SKM-1 treated with dmso at 0.1 percent for 144 hours (cell line): ENCODE measurements around the gene TMEM50B.
"Not testable (repeated sequence)": the region's sequence is repeated elsewhere in the genome, so short reads cannot be mapped to it uniquely, and the experiment has no call there.

Source experiments
- DNase-seq: peaks from one replicate; lab custom pipeline; 2025; ENCODE audit not compliant: unreplicated experiment; lab: John Stamatoyannopoulos, UW

The TMEM50B gene

DNA sequence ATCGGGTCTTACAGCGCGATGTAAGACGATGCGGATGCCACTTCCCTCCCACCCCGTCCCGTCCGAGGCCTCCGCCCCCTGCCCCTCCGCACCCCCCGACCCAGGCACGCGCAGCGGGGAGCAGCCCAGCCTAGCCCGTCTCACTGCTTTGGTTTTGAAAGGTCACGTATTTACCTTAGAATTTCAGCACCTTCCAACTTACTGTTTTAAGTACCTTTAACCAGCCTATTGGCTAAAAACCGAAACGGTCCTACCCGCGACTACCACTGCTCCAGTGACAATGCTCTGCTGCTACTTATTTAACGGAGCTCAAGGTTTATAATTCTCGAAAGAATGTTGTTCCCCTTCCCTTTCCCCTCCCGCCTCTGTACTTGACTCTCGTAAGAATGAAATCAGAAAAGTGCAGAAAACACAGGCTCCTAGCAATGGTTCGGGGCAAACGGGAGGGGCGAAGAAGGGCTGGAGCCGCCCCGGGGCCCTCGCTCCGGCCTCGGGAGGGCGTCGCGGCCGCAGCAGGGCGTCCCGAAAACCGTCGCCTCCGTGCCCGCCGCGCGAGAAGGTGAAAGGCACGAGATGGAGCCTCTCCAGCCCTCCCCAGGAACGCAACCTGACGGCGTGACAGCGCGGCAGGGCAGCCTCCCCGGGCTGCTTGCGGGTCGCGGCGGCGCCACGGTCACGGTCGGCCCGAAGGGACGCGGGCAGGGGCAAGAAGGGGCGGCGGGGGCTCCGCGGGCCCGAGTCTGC, 667 bp downstream of the TMEM50B start:
- peak; percentile 18 for DNase-seq

DNA sequence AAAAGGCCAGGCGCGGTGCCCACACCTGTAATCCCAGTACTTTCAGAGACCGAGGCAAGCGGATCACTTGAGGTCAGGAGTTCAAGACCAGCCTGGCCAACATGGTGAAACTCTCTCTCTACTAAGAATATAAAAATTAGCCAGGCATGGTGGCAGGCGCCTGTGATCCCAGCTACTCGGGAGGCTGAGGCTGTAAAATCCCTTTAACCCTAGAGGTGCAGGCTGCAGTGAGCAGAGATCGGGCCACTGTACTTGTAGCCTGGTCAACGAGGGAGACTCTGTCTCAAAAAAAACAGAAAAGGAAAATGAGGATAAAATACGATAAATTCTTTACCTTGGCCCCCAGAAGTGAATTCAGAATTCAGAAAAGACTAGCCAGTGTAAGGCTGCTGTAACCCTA, 1.6 kb downstream of the TMEM50B start:
- DNase-seq, result no peak

DNA sequence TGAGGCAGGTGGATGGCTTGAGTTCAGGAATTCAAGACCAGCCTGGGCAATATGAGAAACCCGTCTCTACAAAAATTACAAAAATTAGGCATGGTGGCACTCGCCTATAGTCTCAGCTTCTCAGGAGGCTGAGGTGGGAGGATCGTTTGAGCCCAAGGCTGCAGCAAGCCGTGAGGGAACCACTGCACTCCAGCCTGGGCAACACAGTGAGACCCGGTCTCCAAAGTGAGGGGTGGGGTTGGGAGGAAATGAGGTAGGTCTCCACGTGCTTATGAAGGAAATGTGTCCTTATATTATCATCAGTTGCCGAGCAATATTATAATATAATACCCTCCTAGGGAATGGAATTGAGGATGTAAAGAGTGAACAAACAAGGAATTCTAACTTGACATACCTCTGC, 2.7 kb downstream of the TMEM50B start:
- DNase-seq, result no peak

DNA sequence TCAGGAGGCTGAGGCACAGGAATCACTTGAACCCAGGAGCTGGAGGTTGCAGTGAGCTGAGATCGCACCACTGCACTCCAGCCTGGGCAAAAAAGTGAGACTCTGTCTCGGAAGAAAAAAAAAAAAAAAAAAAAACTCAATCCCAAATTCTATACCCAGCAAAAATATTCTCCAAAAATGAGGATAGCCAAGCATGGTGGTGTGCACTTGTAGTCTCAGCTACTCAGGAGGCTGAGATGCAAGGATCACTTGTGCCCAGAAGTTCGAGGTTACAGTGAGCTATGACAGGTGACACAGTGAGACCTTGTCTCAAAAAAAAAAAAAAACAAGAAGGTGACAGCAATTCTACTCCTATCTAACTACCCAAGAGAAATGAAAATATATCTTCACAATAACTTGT, 6.4 kb downstream of the TMEM50B start:
- no peak for DNase-seq

DNA sequence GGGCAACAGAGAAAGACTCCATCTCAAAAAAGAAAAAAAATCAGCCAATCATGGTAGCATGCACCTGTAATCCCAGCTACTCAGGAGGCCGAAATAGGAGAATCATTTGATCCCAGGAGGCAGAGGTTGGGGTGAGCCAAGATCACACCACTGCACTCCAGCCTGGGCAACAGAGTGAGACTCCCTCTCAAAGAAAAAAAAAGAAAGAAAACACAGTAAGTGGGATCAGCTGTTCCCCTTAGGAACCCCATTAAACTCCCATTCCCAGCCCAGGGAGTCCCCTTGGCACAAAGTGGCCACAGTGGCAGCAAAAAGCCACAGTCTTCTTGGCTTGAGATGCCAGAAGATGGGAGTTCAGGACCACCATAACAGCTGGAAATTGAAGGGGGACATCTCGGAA, 9.1 kb downstream of the TMEM50B start:
- DNase-seq, result no peak

DNA sequence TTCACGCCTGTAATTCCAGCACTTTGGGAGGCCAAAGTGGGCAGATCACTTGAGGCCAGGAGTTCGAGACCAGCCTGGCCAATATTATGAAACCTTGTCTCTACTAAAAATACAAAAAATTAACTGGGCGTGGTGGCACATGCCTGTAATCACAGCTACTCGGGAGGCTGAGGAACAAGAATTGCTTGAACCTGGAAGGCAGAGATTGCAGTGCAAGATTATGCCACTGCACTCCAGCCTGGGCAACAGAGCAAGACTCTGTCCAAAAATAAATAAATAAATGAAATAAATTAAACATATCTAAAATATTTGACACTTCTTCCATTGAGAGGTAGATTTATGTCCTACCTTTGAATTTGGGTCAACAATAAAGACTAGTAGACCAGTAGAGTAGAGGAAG, 10.6 kb downstream of the TMEM50B start:
- DNase-seq, result not testable (repeated sequence)

DNA sequence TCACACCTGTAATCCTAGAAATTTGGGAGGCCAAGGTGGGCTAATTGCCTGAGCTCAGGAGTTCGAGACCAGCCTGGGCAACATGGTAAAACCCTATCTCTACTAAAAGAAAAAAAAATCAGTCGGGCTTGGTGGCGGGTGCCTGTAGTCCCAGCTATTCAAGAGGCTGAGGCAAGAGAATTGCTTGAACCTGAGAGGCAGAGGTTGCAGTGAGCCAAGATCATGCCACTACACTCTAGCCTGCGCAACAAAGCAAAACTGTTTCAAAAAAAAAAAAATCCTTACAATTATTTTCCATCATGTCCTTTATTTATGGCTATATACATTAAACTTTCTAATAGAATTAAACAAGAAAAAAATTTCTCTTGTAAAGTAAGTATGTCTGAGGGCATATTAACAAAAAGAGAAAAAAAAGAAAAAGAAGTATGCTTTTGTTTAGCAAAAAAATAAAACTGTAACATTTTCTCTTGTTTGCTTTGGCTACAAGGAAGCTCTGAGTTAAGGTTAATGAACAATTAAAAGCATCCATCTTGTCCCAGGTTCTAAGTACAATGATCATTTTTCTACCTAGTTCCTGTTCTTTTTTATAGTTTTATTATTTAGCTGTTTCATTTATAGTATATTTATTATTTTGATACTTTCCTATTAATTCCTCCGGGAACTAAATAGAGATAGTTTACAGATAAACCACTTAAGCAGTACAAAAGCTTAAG, 18.1 kb downstream of the TMEM50B start:
- DNase-seq, result no peak

DNA sequence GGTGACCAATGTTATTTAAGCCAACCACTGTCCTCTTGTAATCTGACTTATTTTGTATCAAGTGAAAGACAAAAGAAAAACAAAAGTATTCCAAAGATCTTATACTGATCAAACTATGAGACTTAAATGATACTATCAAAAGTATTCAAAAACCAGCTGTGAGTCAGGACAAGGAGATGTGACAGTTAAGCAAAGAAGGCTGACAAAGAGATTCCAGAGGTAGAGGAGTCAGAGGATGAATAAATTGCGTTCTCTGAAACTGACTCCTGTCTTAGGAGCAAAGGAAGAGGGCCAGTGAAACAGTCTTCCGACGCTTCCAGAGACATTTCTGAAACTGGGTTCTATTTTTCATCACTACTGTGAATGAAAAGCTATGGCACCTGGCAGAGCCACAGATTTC, 20.9 kb downstream of the TMEM50B start:
- DNase-seq, result no peak

DNA sequence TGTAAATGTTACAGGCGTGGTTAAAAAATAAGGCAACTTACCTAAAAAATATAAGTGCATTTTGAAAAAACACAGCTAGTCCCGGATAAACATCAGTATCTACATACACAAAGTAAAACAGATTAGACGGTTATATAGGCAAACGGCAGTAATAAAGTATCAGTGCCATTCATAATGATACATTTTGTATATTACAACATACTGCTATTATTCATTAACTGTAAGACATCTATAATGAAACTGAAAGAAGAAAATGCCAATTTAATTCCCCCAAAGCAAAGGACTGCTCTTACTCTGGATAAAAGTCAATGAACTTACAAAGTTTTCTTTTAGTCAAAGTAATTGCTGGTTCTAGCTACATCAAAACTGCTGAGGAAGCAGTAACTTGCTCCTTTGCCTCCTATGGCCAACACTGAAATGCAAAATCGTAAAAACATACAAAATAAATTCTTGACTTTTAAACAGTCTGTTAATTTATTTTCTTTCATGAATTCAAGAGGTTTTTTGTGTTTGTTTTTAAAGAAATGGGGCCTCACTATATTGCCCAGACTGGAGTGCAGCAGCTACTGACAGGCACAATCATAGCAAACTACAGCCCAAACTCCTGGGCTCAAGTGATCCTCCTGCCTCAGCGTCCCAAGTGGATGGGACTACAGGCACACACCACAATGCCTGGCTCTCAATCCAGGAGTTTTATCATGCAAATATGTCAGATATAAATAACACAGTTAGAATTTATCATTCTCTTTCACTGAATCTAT, 23.9 kb downstream of the TMEM50B start:
- no peak for DNase-seq

DNA sequence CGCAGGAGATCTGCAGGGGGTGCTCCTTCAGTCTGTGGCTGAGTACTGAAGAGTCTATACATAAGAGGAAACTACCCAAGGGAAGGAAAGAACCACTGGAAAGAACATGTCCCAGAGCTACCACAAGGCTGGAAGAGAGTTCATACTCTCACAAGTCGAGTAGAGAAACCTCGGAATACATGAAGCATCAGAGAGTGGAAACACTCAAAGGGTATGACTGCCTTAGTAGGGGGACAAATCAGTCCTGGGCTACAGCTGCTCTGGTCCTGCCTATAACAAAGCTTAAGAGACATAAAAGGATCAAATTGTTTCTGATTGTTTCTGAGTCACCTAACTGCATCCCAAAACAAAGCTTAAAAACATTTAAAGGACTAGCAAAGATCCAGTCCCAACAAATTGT, 27.4 kb downstream of the TMEM50B start:
- no peak for DNase-seq

DNA sequence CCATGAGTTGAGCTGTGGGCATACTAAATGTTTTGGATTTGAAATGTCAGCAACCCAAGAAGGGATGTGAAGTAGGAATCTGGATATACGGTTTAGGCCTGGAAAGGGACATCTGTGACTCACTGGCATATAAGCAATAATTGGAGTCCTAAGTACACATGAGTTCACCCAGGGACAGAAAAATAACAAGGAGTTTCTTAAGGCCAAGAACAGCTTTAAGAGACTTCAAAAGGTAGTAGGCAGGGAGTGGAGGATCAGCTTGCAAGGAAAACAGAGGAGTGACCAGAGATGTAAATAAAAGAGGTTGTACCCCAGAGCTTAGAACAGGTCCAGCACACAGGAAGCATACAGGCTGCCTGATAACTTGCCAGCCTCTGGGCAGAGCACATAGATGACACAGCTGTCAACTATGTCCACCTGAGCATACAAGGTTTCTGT, 28.1 kb downstream of the TMEM50B start:
- no peak for DNase-seq

DNA sequence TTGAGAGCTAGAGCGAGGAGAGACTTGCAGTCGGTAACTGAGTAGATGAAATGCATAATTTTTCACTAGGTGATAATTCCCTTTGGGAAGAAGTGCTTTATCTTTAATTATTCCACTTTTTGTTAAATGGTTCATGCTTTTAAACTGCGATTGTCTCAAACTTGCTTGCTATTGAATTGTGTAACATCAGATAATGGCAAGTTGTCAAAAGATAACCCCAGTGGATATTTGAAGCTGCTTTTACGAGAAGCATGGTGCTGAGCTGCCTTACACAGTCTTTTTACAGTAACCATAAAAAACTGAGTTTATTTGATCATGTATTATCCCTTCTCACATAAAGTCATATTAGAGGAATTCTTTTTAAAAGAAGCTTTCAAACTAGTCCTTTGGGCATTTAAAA, 30.2 kb downstream of the TMEM50B start:
- DNase-seq, result no peak

DNA sequence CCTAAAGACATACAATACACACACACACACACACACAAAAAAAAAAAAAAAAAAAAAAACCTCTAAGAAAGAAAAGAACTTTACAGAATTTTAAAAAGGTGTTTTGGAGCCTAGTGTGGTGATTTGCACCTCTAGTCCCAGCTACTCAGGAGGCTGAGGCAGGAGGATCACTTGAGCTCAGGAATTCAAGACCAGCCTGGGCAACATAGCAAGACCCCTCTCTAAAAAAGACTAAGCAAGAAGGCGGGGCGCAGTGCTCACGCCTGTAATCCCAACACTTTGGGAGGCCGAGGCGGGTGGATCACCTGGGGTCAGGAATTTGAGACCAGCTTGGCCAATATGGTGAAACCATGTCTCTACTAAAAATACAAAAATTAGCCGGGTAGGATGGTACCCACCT, 33.2 kb downstream of the TMEM50B start:
- DNase-seq, result not testable (repeated sequence)

DNA sequence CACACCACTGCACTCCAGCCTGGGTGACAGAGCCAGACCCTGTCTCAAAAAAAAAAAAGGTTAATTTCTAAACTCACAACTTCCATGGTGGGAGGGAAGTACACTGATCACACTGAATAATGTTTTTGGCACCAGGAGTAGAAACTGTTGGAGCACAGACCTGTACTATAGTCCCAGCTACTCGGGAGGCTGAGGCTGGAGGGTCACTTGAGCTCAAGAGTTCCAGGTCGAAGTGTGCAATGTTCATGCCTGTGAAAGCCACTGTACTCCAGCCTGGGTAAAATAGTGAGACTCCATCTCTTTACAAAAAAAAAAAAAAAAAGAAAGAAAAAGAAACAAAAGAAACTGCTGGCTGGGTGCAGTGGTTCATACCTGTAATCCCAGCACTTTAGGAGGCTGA, 35.3 kb downstream of the TMEM50B start:
- no peak for DNase-seq

DNA sequence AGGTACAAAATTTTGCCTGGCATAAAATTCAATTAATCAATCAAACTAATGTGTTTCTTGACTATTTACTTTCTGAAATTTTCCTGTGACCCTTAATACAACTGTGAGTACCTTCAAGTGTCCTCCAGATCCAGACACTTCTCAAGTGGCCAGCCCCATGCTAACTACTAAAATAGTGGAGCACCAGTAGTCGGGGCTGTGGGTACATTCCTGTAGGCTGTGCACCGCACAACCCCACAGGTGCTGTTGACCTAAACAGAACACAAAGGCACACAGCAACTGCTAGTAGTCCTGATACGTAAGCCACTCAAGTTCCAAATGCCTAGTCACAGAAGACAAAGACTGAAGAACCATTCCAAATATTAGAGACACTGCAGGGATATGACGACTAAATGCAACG, 36.6 kb downstream of the TMEM50B start:
- DNase-seq, result no peak

DNA sequence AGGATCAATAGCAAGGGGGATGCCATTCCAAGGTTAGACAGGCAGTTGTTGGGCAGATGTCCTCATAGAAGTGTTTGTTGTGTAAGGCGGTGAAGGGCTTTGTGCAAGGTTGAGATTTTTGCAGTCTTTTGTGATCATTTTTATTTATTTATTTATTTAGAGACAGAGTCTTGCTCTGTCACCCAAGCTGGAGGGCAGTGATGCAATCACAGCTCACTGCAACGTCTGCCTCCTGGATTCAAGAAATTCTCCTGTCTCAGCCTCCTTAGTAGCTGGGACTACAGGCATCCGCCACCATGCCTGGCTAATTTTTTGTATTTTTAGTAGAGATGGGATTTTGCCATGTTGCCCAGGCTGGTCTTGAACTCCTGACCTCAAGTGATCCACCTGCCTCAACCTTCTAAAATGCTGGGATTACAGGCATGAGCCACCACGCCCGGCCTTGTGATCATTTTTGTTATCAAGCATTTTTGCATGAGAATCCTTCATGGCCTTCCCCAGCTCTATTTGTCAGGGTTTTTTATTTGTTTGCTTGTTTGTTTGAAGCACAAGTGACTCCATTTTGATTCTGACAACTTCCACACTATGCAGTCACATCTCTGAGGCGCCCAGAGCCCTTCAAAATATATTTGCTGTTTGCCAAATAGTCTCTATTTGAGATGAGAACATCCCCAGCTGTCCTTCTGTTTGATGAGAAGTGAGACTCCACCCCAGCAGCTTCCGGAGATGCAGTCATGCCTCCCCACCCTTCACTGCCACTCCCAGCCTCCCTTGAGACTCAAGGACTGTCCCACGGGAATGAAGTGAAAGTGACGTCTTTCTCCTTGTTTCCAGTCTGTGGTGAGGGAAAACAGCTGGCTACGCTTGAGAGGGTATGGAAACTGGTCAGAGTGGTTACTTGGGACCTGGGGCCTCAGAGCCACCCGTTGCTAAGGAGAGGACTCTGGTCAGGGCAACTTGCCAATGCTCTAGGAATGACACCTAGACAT, 38.0 kb downstream of the TMEM50B start:
- DNase-seq, result no peak

DNA sequence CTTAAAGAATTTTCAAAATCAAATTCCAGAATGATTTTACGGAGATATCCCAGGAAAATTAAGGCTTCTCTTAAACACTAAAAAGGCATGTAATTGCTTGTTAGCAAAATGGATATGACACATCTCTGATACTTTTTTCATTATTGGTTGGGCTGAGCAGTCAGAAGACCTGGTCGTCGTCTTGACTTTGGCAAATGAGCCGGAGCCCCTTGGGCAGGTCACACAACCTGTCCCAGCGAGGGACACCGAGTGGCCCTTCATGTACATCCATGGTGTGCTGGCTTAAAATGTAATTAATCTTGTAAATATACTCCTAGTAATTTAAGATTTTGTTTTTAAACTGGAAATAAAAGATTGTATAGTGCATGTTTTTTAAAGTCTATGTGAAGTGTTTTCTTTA, 42.6 kb downstream of the TMEM50B start:
- no peak for DNase-seq

DNA sequence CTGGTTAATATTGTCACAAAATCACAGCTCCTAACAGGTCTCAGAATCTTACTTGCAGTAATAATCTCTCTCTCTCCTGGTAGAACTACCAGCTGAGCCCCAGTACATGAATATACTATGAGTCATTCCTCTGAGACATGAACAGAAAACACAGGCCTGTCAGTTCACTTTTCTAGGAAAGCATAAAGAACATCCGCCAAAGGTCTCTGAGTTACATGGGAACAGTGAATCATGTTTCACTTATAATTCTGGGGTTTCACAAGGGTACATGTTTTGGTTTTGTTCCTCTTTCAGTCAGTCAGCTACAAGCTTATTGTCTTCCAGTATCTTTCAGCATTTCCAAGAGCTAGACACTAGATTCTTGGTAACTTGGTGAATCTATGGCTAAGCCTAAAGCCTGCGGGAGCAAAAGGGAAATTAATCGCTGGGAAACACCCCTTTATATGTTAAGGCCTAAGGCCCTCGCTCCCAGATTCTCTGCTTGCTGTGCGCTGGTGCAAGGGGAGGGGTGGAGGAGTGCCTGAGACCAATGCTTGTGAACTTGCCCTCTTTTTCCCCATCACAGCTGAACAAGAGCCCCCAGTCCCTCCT, 44.9 kb downstream of the TMEM50B start:
- DNase-seq, result peak; percentile 68

DNA sequence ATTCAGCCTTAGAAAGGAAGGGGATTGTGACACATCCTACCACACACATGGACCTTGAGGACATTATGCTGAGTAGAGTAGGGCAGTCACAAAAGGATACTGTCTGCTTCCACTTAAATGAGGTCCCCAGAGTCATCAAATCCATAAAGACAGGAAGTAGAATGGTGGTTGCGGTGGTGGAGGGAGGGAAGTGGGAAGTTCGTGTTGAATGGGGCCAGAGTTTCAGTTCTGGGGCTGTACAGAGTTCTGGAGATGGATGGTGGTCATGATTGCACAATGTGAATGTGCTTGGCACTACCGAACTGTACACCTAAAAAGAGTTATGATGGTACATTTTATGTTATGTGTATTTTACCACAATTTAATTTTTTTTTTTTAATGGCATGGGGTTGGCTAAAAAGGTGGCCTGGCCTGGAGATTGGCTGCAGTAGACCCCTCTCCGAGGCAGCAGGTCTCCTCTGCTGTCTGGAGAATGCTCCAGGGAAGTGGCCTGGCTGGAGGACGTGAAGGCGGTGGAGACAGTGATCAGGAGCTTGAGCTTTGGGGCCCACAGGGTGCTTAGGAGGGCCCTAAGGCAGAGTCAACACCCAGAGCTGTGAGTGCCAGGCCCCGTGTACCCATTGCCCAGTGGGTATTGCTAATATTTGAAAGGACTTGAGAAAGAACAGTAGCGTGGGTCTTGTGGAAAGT, 46.2 kb downstream of the TMEM50B start:
- DNase-seq, result peak; percentile 79

DNA sequence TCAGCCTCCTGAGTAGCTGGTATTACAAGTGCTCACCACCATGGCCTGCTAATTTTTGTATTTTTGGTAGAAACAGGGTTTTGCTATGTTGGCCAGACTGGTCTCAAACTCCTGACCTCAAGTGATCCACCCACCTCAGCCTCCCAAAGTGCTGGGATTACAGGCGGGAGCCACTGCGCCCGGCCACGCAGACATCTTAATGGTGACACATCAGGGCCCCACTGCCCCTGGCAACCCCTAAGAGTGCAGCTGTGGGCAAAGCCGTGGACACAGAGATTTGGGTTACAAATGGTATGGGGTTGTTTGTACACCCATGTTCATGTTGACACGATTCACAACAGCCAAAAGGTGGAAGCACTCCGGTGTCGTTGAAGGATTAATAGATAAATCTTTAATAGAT, 46.8 kb downstream of the TMEM50B start:
- no peak for DNase-seq
